Adrenal gland (tissue), 5 donors: ENCODE results near the gene OLFM1.

Experiments used
- CTCF ChIP-seq, 6 experiments: fragments of 450-650 bp in 4 of 6; fragments of 200-600 bp in 2 of 6; sonication (generic) in 1 of 6; IDR thresholded peaks; 1 replicate in 5 of 6; 2 replicates in 1 of 6; pipeline versions ENCODE4 v1.5.1 to v1.8.0; 2016 to 2021; ENCODE audit warnings: antibody characterized with exemption in 6 of 6, mild to moderate bottlenecking in 2 of 6, moderate library complexity in 1 of 6
- POLR2A ChIP-seq, 2 donors: fragments of 450-650 bp; IDR thresholded peaks; one replicate each; pipeline ENCODE4 v1.6.1; 2017; ENCODE audit warnings: antibody characterized with exemption in 2 of 2, mild to moderate bottlenecking in 2 of 2, moderate library complexity in 1 of 2
- donor health status: DM: no; HTN: no; CAD: no.

GRCh38 chr9:135106551-135107270 is 19.2 kb downstream of the OLFM1 start:
- TF ChIP-seq CTCF (IDR thresholded peaks at IDR 0.05) = no peak
- no peak for TF ChIP-seq POLR2A (IDR thresholded peaks at IDR 0.05)
